ENCODE results near the gene CTSK.
"Not testable (repeated sequence)": the region's sequence is repeated elsewhere in the genome, so short reads cannot be mapped to it uniquely, and the experiment has no call there.

The CTSK gene

GRCh38 chr1:150775276-150775675, 32.8 kb downstream of the CTSK start:
- Histone ChIP-seq H3K4me3 (no peak overlapping the region), H3K36me3 (no peaks in the 10 kb centered on the region), H3K9me3 (no peaks in the 10 kb centered on the region), H3K27ac (no peak overlapping the region), H3K4me1 (no peaks in the 10 kb centered on the region), H3K27me3 (peaks cover 0 to 2% of the 10 kb centered on the region in 2 donors)
- intact Hi-C loops (cut with DNase I; ENCODE audit: low total_unique reads), result no loop called here
- DNase-seq, result no peak
- no peak for TF ChIP-seq CTCF (IDR thresholded peaks at IDR 0.05)

GRCh38 chr1:150772326-150772725, 35.7 kb downstream of the CTSK start:
- Histone ChIP-seq H3K27ac (no peak overlapping the region), H3K9me3 (no peaks in the 10 kb centered on the region), H3K4me3 (no peak overlapping the region), H3K36me3 (no peaks in the 10 kb centered on the region), H3K4me1 (no peaks in the 10 kb centered on the region), H3K27me3 (peaks cover 0 to 2% of the 10 kb centered on the region in 2 donors)
- intact Hi-C loops (cut with DNase I; ENCODE audit: low total_unique reads), result no loop called here
- no peak for TF ChIP-seq CTCF (IDR thresholded peaks at IDR 0.05)
- no peak for DNase-seq

DNA sequence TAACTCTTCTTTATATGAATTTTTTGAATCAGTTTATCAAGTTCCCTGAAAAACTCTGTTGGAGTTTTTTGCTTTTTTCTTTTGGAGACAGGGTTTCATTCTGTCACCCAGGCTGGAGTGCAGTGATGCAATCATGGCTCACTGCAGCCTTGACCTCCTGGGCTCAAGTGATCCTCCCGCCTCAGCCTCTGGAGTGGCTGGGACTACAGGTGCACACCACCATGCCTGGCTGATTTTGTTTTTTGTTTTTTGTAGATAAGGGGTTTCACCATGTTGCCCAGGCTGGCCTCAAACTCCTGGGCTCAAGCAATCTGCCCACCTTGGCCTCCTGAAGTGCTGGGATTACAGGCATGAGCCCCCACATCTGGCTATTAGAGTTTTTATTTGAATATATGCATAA, 40.4 kb downstream of the CTSK start:
- H3K4me1 ChIP-seq; H3K27me3 ChIP-seq; H3K9me3 ChIP-seq; intact Hi-C loops (cut with DNase I; ENCODE audit: low total_unique reads); DNase-seq; H3K27ac ChIP-seq; H3K36me3 ChIP-seq; H3K4me3 ChIP-seq: not testable (repeated sequence)

DNA sequence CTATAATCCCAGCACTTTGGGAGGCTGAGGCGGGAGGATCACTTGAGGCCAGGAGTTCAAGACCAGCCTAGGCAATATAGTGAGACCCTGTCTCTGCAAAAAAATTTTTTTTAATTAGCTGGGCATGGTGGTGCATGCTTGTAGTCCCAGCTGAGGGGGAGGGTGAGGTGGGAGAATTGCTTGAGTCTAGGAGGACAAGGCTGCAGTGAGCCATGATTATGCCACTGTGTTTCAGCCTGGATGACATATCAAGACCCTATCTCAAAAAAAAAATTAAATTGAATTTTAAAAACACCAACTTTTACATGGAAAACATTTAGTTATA, 42.1 kb downstream of the CTSK start:
- H3K9me3 ChIP-seq; H3K4me1 ChIP-seq; intact Hi-C loops (cut with DNase I; ENCODE audit: low total_unique reads); H3K27me3 ChIP-seq; H3K36me3 ChIP-seq; DNase-seq: not testable (repeated sequence)
- Histone ChIP-seq H3K27ac (peak overlapping the region in 1 of 2 donors; percentile 47), H3K4me3 (peak overlapping the region in 1 of 2 donors; percentile 28)

GRCh38 chr1:150765296-150765976, 42.6 kb downstream of the CTSK start, which contains the start of gene CTSS:
Gene CTSS (minus strand): TSS chr1:150765778. CDS start chr1:150764763, 1,015 bp downstream.
- H3K4me1 ChIP-seq, result peaks cover 0 to 7% (median 0%) of the 10 kb centered on the region in 4 donors
- H3K36me3 ChIP-seq, result no peaks in the 10 kb centered on the region
- H3K4me3 ChIP-seq, result peak within 1 kb of the TSS; percentile 28 to 29
- peak within 1 kb of the TSS in 1 of 2 donors; percentile 47 for H3K27ac ChIP-seq
- DNase-seq, result no peak
- no peaks in the 10 kb centered on the region for H3K9me3 ChIP-seq
- intact Hi-C loops (cut with DNase I; ENCODE audit: low total_unique reads), result no loop called here
- no peak for TF ChIP-seq CTCF (IDR thresholded peaks at IDR 0.05)
- H3K27me3 ChIP-seq, result no peaks in the 10 kb centered on the region

DNA sequence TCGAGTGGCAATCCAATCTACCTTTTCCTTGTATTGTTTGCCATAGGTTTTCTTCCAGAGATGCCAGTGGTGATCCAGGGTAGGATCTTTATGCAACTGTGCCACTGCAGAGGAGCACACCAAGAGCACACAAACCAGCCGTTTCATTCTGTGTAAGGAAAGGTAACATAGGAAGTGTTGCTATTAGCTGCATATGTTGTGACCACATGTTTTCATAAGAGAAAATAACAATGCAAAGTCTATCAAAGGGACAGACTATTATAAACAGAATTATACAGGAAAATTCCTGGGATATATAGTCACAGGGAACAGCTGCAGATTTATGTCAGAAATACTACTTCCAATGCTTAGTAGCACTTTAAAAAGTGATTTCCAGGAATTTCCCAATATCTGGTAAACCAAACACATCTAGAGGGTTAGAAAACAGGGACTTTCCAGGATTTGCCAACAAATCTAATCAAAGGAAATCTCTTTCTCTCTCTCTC, 43.4 kb downstream of the CTSK start:
- no peaks in the 10 kb centered on the region for H3K36me3 ChIP-seq
- no peaks in the 10 kb centered on the region for H3K27me3 ChIP-seq
- intact Hi-C loops (cut with DNase I; ENCODE audit: low total_unique reads), result no loop called here
- peaks cover 0 to 7% (median 0%) of the 10 kb centered on the region in 4 donors for H3K4me1 ChIP-seq
- no peak for TF ChIP-seq CTCF (IDR thresholded peaks at IDR 0.05)
- peak overlapping the region; percentile 28 to 29 for H3K4me3 ChIP-seq
- no peak for DNase-seq
- peak overlapping the region in 1 of 2 donors; percentile 47 for H3K27ac ChIP-seq
- H3K9me3 ChIP-seq, result no peaks in the 10 kb centered on the region
